RWPE2 (cell line): ENCODE data around the gene IL10RB.

Experiments
- ATAC-seq: fragments of 200-7000 bp; cut with Tn5 transposase; 3 replicates; pipeline ENCODE4 v1.9.1; 2021; ENCODE audit warnings: low read depth
- DNase-seq: peaks from one replicate; pipeline ENCODE4 v3.0.0-alpha.2; 2020; ENCODE audit warnings: low spot score
- H3K27ac ChIP-seq: fragments of 450-650 bp; 2 replicates; pipeline ENCODE4 v1.5.1; 2017; ENCODE audit warnings: mild to moderate bottlenecking; ENCODE audit not compliant: poor library complexity, severe bottlenecking
- H3K27me3 ChIP-seq: fragments of 250-450 bp; sonication (Bioruptor Pico); 2 replicates; pipeline ENCODE4 v1.5.1; 2021; ENCODE audit warnings: mild to moderate bottlenecking, moderate library complexity; ENCODE audit not compliant: insufficient read depth, poor library complexity, severe bottlenecking
- H3K36me3 ChIP-seq: fragments of 250-450 bp; sonication (Bioruptor Pico); 2 replicates; pipeline ENCODE4 v1.5.1; 2020; ENCODE audit warnings: low read depth, mild to moderate bottlenecking, moderate library complexity
- H3K4me1 ChIP-seq: fragments of 250-450 bp; sonication (Bioruptor Pico); 2 replicates; pipeline ENCODE4 v1.5.1; 2021; ENCODE audit warnings: mild to moderate bottlenecking, moderate library complexity; ENCODE audit not compliant: insufficient read depth, poor library complexity, severe bottlenecking
- H3K4me3 ChIP-seq: fragments of 250-450 bp; sonication (Bioruptor Pico); 2 replicates; pipeline ENCODE4 v1.5.1; 2021; ENCODE audit warnings: mild to moderate bottlenecking, moderate library complexity; ENCODE audit not compliant: severe bottlenecking
- H3K9me3 ChIP-seq: fragments of 250-450 bp; sonication (Bioruptor Pico); 2 replicates; pipeline ENCODE4 v1.5.1; 2021; ENCODE audit warnings: mild to moderate bottlenecking, moderate library complexity; ENCODE audit not compliant: severe bottlenecking
- TF ChIP-seq, protein P1 (sequence below): fragments of 450-650 bp; IDR thresholded peaks from one replicate; pipeline ENCODE4 v1.5.1; 2017; ENCODE audit warnings: mild to moderate bottlenecking, moderate library complexity; ENCODE audit not compliant: poor library complexity, severe bottlenecking

Gene IL10RB

DNA sequence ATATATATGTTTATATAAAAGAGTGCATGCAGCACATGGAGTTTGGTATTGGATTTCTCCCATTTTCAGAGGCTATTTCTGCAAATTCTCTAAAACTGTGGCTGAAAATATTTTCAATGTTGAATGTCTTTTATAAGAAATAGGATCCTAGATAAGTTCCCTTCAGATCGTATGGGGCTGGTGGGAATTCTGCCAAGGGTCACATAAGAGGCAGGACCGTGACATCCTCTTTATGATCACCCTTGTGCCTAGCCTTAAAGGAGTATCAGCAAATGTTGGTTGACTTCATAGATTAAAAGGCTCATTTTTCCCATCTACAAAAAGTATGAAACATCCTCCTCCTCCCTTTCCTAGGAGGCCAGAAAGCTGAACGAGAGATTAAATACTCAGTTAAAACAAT, 37.7 kb upstream of the IL10RB start:
- no peak overlapping the region for H3K27ac ChIP-seq
- H3K9me3 ChIP-seq, result no peaks in the 10 kb centered on the region
- peaks cover 9% of the 10 kb centered on the region for H3K4me1 ChIP-seq

DNA sequence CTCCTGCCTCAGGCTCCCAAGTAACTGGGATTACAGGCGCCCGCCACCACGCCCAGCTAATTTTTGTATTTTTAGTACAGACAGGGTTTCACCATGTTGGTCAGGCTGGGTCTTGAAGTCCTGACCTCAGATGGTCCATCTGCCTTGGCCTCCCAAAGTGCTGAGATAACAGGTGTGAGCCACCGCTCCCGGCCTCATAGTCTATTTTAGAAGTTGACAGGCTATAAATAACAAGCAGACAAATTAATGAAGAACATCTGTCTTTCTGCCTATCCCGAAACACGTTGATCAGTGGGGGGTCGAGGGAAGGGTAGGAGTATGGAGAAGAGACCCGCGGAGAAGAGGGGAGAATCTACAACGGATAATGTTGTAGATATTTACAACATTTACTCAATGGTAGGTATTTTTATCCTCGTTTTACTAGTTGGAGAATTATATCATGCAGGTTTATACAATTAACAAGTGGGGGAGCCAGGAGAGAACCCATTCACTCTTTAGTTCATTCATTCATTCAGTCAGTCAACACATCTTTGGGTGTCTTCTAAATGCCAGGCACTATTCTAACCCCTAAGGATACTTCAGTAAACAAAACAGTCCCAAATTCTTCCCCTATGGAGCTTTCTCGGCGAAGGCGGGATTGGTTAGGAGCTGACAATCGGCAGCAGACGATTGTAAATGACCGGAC, 36.9 kb upstream of the IL10RB start:
- Histone ChIP-seq H3K4me3 (peak overlapping the region; percentile 97), H3K4me1 (peaks cover 9% of the 10 kb centered on the region), H3K9me3 (no peaks in the 10 kb centered on the region), H3K27me3 (no peaks in the 10 kb centered on the region), H3K27ac (no peak overlapping the region), H3K36me3 (0 out of 2 replicates have a peak, but pooled peaks cover 6% of the 10 kb centered on the region)
- TF ChIP-seq, protein P1, sequence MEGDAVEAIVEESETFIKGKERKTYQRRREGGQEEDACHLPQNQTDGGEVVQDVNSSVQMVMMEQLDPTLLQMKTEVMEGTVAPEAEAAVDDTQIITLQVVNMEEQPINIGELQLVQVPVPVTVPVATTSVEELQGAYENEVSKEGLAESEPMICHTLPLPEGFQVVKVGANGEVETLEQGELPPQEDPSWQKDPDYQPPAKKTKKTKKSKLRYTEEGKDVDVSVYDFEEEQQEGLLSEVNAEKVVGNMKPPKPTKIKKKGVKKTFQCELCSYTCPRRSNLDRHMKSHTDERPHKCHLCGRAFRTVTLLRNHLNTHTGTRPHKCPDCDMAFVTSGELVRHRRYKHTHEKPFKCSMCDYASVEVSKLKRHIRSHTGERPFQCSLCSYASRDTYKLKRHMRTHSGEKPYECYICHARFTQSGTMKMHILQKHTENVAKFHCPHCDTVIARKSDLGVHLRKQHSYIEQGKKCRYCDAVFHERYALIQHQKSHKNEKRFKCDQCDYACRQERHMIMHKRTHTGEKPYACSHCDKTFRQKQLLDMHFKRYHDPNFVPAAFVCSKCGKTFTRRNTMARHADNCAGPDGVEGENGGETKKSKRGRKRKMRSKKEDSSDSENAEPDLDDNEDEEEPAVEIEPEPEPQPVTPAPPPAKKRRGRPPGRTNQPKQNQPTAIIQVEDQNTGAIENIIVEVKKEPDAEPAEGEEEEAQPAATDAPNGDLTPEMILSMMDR, result no peak
- DNase-seq, result no peak
- ATAC-seq, result no peak

More for the DNA sequence above, 37.7 kb upstream of the IL10RB start:
- TF ChIP-seq, protein P1, result no peak
- H3K27me3 ChIP-seq, result no peaks in the 10 kb centered on the region
- ATAC-seq (no peak), DNase-seq (no peak)
- no peak overlapping the region for H3K4me3 ChIP-seq
- H3K36me3 ChIP-seq, result 0 out of 2 replicates have a peak, but pooled peaks cover 6% of the 10 kb centered on the region

DNA sequence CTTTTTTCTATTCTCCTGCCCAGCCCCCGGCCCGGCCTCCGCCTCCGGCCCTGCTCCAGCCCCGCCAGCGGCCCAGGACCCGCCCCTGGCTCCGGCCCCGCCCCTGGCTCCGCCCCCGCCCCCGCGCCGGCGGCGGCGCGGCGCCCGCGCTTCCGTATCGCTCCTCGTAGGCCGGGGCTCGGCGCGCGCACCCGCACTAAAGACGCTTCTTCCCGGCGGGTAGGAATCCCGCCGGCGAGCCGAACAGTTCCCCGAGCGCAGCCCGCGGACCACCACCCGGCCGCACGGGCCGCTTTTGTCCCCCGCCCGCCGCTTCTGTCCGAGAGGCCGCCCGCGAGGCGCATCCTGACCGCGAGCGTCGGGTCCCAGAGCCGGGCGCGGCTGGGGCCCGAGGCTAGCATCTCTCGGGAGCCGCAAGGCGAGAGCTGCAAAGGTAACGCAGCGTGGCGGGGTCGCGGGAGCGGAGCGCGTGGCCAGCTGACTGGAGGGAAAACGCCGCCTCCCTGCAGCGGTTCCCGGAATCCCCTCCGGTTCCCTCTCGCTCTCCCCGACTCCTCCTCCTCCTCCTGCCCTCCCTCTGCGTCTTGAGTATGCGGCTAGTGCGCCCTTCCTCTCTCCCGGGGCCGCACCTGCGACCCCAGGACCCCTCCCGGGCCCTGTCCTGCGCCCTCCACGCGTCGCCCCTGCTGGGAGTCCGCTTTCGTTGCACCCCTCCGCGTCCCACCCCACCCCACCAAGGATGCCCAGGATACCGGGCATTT, 36.2 kb upstream of the IL10RB start, which contains the start of gene IFNAR2:
Gene IFNAR2, plus strand, starts transcription at position 155 of the 761 bp plus-strand sequence. CDS start 11,985 bp downstream, outside the sequence.
- no peaks in the 10 kb centered on the region for H3K27me3 ChIP-seq
- TF ChIP-seq, protein P1, result no peak
- peak within 1 kb of the TSS; percentile 28 for H3K27ac ChIP-seq
- ATAC-seq (peak; percentile 85), DNase-seq (no peak)
- 0 out of 2 replicates have a peak, but pooled peaks cover 6% of the 10 kb centered on the region for H3K36me3 ChIP-seq
- H3K9me3 ChIP-seq, result no peaks in the 10 kb centered on the region
- peaks cover 9% of the 10 kb centered on the region for H3K4me1 ChIP-seq
- H3K4me3 ChIP-seq, result peak within 1 kb of the TSS; percentile 97

DNA sequence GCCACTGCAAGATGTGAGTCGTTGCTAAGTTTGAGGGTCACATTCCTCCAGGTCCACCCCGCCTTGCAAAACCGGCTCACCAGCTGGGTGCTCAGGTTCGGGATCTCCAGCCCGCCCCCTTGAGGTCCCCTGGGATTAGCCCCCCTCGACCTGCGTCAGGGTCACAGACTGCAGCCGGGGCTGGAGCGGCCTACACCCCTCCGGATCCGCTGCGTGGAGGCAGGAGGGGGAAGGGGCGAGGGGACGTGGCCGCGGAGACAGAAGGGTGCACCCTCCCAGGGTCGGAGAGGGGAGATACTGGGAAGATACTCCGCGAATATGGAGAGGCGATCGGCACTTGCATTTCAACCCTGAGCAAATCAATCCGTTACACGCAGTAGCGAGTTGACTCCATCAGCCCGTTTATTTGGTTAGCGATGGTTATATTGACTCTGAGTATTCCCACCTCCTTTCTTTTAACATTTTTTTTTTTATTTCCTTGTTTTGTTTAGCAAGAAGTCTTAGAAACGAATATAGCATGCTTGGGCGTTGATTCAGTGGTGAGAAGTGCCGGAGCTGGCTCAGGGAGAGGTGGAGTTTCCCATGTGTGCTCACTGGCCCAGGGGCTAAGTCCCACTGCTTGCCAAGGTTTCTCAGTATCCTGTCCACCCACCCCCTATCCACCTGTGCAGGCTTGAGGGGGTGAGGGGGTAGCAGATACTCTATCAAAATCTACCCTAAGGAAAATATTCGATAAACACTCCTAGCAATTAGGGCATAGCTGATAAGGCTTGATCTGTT, 35.4 kb upstream of the IL10RB start:
- Histone ChIP-seq H3K9me3 (no peaks in the 10 kb centered on the region), H3K4me1 (peaks cover 9% of the 10 kb centered on the region), H3K27ac (peak overlapping the region; percentile 28), H3K27me3 (no peaks in the 10 kb centered on the region), H3K36me3 (0 out of 2 replicates have a peak, but pooled peaks cover 6% of the 10 kb centered on the region), H3K4me3 (peak overlapping the region; percentile 97)
- TF ChIP-seq, protein P1, result peak; percentile 28
- ATAC-seq (peak; percentile 54), DNase-seq (peak; percentile 61)
